GM19099 (cell line): ENCODE results near the gene ANXA9.

Source experiments
- POLR2A ChIP-seq: IDR thresholded peaks from 3 replicates; pipeline ENCODE4 v1.6.1; 2011; ENCODE audit warnings: low read depth; ENCODE audit not compliant: insufficient read length; ENCODE audit errors: extremely low read depth

ANXA9 gene

DNA sequence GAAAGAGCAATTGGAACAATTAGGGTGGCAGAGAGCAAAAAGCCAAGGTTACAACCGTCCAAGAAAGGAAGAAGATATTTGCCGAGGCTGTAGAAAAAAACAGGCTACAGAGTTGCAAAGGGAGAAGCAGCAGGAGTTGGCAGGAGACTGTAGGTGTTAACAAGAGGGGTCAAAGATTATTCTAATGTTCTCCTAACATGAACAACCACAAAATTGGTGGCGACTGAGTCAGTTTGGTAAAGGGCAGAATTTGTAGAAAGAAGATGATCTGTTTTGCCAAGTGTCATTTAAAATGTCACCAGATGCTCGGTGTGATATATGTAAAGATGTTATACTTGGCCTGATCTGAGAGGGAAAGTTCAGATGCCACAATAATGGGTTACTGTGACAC is 25.8 kb downstream of the ANXA9 start:
- TF ChIP-seq POLR2A: no peak

DNA sequence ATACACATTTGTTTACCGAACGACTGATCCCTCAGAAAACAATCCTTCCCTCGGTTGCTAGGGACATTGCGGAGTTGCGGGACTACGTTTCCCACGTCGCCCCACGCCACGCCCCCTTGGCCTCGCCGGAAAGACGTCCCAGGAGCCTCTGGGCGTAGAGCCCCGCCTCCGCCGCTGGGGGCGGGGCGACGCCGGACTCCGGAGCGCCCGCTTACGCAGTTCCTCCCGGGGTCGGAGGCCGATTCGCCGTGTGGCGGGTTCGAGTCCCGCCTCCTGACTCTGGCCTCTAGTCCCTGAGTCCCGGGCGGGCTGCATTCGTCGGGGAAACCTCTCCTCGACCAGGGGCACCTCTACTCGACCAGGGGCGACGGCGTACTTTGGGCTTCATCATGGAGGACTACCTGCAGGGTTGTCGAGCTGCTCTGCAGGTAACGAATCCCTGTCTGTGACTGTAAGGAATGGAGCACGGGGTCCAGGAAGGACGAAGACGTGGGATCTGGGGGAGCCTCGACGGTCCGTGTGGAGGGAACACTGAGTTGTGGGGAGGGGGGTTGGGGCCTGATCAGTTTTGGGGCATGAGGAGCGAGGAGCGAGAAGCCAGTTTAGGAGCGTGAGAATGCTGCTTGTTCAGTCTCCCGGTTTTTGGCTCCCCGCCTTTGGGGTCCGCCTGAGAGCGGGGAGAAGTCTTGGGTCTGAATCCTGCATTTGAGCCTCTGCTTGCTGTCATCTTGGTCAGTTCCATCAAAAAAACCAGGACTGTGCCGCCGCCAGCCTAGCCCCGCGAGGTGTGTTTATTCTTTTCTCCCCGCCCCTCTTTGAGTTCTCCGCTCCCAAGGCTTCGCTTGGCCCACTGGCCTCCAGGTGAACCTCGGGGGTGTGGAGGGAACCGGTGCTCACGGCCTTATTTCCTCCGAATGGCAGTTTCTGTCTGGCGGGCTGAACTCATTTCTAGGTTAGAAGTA is 26.4 kb downstream of the ANXA9 start, which contains the start of gene PRUNE1:
Gene PRUNE1 (plus strand): TSS at position 206 of the 962 bp plus-strand sequence. CDS start 184 bp downstream, at position 390.
- peak; percentile 58 for TF ChIP-seq POLR2A

DNA sequence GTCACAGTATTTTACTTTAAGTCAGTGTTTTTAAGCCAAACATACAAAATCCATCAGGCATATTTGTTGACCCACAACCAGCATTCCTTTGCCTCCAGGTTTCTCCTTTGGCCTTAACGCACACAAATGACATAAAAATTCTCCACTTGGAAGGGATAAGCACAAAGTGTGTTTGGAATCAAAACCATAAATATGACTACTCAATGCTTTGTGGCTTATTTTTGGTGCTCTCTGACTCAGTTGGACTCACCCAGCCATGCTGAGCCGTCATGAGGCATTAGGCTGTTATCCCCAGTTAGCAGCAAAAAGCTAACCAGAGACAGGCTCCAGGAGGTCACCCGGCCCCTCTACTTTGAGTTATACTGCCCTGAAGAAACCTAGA is 27.1 kb downstream of the ANXA9 start:
- TF ChIP-seq POLR2A: no peak

DNA sequence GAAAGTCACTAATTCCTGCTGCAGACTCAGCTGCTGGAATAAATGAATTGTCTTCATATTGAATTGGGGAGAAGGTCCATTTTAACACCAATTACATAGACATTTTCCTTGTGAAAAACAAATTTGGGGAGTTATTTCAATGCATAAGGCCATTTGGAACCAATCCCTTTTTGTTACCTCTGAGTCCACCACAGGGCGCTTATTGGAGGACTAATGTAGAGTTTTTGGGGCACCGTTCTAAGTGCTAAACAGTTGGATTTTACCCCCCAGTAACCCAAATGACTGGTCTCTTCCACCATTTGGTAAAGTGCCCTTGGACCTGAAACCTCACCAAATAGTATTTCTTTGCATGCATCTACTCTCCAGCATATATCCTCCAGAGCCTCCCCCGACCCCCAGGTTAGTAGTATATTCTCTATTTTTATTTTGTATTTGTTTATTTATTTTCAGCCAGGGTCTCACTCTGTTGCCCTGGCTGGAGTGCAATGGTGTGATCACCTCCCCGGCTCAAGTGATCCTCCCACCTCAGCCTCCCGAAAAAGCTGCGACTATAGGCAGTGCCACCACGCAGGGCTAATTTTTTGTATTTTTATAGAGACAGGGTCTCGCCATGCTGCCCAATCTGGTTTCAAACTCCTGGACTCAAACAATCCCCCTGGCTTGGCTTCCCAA is 27.7 kb downstream of the ANXA9 start:
- TF ChIP-seq POLR2A: no peak

DNA sequence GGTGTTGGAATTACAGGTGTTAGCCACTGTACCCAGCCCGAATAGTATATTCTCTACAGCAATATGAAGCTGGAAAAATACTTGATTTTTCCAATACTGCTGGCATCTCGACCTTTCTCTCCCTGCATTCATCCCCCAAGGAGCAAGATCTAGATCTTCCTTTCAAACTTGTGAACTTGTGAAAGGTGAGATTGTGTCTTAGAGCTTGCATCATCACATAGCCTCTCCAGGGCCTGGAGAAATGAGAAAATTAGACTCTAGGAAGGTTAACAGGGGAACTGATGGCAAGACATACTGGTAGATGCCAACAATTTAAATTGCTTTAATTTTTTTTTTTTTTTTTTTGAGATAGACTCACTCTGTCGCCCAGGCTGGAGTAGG is 28.2 kb downstream of the ANXA9 start:
- TF ChIP-seq POLR2A: no peak

DNA sequence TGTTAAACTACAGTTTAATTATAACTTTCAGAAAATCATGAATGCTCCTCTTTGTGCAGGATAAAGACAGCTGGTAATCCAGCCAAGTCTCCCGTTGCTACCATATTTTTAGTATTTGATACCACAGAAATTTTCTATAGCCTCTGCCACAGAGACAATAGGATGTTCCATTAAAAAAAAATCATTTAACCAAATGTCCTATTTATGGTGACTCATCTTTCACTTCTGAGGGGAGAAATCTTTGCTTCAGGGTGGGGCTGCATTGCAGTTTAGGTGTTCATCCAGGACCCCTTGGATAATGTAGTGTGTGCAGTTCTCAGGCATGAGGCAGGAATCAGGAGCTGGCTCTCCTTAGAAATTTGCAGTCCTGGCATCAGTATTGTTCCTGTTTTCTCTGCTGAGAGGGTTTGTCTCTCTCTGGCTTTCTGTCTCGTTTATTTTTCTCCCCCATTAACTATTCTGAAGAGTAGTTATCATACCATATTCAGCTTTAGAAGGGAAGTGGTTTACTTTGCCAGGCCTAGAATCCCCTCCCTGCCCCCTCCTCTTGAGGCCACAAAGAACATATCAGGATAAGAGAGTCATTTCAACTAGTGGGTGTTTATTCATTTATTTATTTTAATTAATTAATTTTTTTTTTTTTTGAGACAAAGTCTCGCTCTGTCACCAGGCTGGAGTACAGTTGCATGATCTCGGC is 29.2 kb downstream of the ANXA9 start:
- TF ChIP-seq POLR2A: no peak

DNA sequence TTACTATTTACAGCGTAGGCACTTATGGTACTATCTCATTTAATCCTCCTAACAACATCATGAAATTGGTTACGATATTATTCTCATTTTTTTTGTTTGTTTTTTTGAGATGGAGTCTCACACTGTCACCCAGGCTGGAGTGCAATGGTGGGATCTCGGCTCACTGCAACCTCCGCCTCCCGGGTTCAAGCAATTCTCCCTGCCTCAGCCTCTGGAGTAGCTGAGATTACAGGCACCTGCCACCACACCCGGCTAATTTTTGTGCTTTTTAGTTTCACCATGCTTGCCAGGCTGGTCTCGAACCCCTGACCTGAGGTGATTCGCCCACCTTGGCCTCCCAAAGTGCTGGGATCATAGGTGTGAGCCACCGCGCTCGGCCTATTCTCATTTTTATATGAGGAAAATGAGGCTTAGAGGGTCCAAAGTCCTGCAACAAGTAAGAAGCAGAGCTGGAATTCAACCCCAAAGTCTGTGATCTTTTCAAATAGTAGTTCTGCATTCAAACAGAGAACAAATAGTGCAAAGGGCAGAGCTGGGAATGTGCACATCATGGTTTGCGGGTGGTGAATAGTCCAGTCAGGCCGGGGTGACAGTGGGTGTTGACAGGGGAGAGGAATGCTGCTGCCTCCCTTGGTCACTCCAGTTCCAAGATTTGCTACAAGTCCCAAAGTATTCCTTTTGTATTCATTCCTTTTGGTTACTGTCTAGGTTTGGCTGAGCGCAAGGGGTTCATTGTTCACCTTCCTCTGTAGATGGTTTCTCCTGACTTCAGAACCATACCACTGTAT is 30.8 kb downstream of the ANXA9 start:
- no peak for TF ChIP-seq POLR2A

DNA sequence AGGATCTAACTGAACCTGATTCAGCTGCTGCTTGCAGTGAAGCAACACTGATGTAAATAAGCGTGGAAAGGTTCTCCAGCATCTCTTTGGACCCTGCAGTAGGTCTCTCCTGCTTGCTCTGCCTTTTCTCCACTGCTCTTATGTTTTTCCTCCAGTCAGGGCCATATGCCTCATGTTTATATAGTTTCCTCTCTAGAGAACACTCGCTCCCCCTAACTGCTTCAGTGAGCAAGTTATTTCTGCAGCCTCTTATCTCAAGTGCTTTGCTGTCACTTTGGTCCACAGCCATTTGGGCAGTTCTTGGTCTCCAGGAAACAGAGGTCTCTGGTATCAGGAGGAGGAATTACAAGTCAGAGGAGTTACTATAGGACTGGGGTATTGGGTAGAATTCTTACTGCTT is 31.4 kb downstream of the ANXA9 start:
- no peak for TF ChIP-seq POLR2A

DNA sequence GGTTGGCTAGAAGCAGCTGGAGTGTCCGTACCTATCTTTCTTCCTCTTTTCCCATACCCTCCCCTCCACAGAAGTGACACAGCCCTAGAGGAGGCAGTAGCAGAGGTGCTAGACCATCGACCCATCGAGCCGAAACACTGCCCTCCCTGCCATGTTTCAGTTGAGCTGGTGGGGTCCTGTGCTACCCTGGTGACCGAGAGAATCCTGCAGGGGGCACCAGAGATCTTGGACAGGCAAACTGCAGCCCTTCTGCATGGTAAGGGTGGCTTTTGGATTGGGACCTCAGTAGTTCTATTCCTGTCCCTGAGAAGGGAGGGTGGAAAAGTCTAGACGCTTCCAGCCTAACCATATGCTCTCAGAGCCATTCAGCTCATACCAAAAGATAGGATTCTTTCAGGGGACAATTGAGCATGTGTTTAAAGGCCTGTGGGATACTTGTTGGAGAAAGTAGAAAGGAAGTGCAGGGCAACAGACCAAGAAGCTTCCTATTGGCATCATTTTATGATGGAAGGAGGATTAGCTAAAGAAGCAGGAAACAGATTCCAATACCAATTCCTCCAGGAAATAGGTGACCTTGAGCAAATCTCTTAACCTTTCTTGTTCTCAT is 42.6 kb downstream of the ANXA9 start:
- TF ChIP-seq POLR2A: no peak

DNA sequence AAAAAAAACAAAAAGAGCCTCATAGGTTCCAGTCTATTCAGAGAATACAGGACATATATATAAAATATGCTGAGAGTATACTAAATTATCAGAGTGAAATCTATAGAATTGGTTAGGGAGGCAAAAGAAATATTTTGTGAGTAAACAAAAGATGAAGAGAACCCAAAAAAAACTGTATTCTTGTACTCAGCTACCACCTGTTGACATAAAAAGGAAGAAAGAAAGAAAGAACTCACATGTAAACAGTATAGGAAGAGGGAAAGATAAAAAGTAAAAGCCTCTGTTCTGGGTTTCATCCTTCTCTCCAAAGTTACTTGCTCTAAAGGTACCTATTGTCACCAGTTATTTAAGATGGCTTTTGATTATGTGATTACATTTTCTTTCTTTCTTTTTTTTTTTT is 44.4 kb downstream of the ANXA9 start:
- TF ChIP-seq POLR2A: no peak

DNA sequence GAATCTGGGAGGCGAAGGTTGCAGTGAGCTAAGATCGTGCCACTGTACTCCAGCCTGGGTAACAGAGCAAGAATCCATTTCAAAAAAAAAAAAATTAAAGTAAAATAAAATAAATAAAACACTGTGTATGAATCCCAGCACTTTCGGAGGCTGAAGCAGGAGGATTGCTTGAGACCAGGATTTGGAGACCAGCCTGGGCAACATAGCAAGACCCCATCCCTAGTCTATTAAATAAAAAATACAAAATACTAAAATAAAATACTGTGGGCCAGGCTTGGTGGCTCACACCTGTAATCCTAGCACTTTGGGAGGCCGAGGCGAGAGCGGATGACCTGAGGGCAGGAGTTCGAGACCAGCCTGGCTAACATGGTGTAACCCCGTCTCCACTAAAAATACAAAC is 50.1 kb downstream of the ANXA9 start:
- no peak for TF ChIP-seq POLR2A

DNA sequence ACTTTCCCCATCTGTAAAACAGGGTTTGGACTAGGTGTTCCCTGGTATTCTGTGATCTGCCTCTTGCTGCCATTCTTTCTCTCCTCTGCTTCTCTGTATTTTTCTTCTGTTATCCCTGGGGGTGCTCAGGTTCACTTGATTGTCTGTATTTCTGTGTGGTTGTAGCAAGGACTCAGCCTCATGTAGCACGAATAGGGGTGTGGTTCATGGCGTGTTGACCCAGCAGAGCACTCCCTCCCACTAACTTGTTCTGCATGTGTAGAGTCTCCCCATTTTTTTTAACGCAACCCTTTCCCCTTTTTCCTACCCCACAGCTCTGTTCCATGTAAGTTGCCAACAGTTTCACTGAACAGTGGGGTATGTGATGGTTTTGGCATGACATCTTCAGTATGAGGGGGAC is 53.1 kb downstream of the ANXA9 start:
- no peak for TF ChIP-seq POLR2A

DNA sequence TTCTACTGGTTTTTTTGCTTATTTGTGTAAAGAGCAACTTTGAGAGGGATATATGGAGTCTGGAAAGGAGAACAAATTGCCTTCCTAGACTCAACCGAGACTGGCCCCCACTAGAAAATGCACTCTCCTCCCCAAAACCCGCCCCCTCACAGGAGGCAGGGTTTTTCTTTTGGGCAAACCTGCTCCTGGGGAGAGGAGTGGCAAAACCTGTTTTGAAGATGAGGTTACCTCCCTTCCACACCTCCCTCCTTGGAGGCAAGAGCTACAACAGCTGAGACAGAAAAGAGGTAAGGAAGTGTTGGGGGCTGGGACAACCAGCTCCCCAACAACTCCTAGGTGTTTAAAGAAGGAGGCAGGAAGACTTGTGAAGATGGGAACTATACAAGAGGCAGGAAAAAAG is 54.3 kb downstream of the ANXA9 start, which contains the start of gene BNIPL:
Gene BNIPL (plus strand): TSS at position 231 of the 400 bp plus-strand sequence. CDS start 140 bp downstream, at position 371.
- TF ChIP-seq POLR2A: no peak

DNA sequence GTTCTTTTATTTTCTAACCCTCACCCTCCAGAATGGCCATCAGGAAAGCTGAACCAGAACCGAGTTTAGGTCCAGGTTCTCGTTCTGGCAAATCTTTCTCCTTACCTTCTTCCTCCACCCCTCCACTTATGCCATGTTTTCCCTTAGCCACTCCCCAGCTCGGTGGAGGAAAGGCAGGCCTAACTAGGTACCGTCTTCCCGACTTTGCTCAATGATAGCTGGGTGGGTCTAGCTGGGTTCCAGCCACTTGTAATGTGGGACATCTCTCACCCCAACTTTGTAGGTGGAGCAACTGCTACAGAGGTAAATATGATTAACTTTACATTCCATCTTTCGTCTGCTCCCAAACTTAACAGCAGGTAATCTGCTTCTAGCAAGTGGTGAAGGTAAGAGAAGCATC is 54.9 kb downstream of the ANXA9 start:
- no peak for TF ChIP-seq POLR2A

DNA sequence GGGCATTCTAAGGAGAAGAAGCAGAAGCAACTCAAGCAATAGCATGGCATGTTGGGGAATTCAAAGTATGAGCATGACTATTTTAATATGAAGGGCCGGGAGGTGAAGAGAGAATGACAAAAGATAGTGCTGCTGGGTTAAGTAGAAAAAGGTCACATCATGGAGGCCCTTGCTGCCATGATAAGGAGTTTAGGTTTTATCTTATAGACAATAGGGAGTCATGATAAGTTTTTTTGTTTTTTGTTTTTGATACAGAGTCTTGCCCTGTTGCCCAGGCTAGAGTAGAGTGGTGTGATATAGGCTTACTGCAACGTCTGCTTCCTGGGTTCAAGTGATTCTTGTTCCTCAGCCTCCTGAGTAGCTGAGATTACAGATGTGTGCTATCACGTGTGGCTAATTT is 57.4 kb downstream of the ANXA9 start:
- TF ChIP-seq POLR2A: no peak

DNA sequence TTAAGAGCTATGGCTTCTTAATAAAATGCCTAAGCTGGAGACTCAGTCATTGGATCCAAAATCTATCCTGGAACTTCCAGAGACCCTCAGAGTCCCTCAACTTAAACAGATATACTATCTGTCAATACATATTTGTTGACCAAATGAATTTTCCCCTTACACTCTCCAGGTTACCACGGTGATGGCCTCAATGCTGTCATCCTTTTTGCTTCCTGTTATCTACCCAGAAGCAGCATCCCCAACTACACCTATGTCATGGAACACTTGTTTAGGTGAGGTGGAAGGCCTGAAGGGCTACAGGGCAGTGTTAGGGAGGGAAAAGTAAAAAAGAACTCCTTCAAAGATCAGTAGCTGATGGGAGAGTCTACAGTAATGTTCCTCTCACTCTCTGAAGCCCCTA is 61.1 kb downstream of the ANXA9 start:
- TF ChIP-seq POLR2A: no peak
